Measurements from ENCODE around the gene RPTOR. TPM values are rescaled to one million over a fixed set of nuclear protein-coding genes. Genes with fewer than 3 reads are reported as not detected.

The RPTOR gene
- total RNA-seq, 4 donors from 2014 or later, result 47.6 to 56.9 (median 55.4) TPM

GRCh38 chr17:80546267-80546666 is 1.6 kb downstream of the RPTOR start:
- in situ Hi-C loops (cut with MboI; ENCODE audit: low sequenced_read_pairs in 4 of 4) (no loop called here), intact Hi-C loops (cut with DNase I; ENCODE audit: low total_unique reads) (loop anchor here (10.0 kb wide), 2 partner anchors 91 to 249 kb away; no protein-coding TSS in a partner anchor)
- peak overlapping the region in 3 of 4 donors; percentile 25 to 86 (median 85) for H3K27ac ChIP-seq
- peak overlapping the region; percentile 72 to 98 (median 96) for H3K4me3 ChIP-seq
- DNase-seq, result no peak
- TF ChIP-seq CTCF (IDR thresholded peaks at IDR 0.05 in 4 of 5, conservative IDR thresholded peaks at IDR 0.05 in 1 of 5) (no peak), POLR2A (IDR thresholded peaks at IDR 0.05) (no peak)
- H3K9me3 ChIP-seq, result no peaks in the 10 kb centered on the region
- no peaks in the 10 kb centered on the region for H3K36me3 ChIP-seq
- ATAC-seq, result no peak
- H3K27me3 ChIP-seq, result no peaks in the 10 kb centered on the region
- peaks cover 25 to 40% of the 10 kb centered on the region in 2 donors for H3K4me1 ChIP-seq

- no peak overlapping the region for H3K4me3 ChIP-seq
- peaks cover 16 to 29% of the 10 kb centered on the region in 2 donors for H3K4me1 ChIP-seq
- intact Hi-C loops (cut with DNase I; ENCODE audit: low total_unique reads), result no loop called here
- no peaks in the 10 kb centered on the region for H3K9me3 ChIP-seq
- no peaks in the 10 kb centered on the region for H3K27me3 ChIP-seq
- DNase-seq (no peak), ATAC-seq (no peak)
- TF ChIP-seq POLR2A (IDR thresholded peaks at IDR 0.05) (no peak), CTCF (IDR thresholded peaks at IDR 0.05 in 4 of 5, conservative IDR thresholded peaks at IDR 0.05 in 1 of 5) (no peak)
- H3K27ac ChIP-seq, result no peak overlapping the region
- no peaks in the 10 kb centered on the region for H3K36me3 ChIP-seq
- in situ Hi-C loops (cut with MboI; ENCODE audit: low sequenced_read_pairs in 4 of 4), result no loop called here
These were observed 7.9 kb downstream of the RPTOR start for GRCh38 chr17:80552523-80552922.

- Histone ChIP-seq H3K4me1 (peaks cover 19 to 22% of the 10 kb centered on the region in 2 donors), H3K27me3 (no peaks in the 10 kb centered on the region), H3K9me3 (no peaks in the 10 kb centered on the region), H3K36me3 (no peaks in the 10 kb centered on the region), H3K27ac (no peak overlapping the region), H3K4me3 (no peak overlapping the region)
- no peak for ATAC-seq
- in situ Hi-C loops (cut with MboI; ENCODE audit: low sequenced_read_pairs in 4 of 4) (no loop called here), intact Hi-C loops (cut with DNase I; ENCODE audit: low total_unique reads) (no loop called here)
- TF ChIP-seq POLR2A (IDR thresholded peaks at IDR 0.05) (no peak), CTCF (IDR thresholded peaks at IDR 0.05 in 4 of 5, conservative IDR thresholded peaks at IDR 0.05 in 1 of 5) (no peak)
- no peak for DNase-seq
These were observed 10.6 kb downstream of the RPTOR start for GRCh38 chr17:80555266-80555665.

GRCh38 chr17:80558046-80558445 is 13.4 kb downstream of the RPTOR start:
- H3K36me3 ChIP-seq, result no peaks in the 10 kb centered on the region
- no peaks in the 10 kb centered on the region for H3K27me3 ChIP-seq
- no peaks in the 10 kb centered on the region for H3K9me3 ChIP-seq
- DNase-seq, result no peak
- no peak overlapping the region for H3K4me3 ChIP-seq
- TF ChIP-seq POLR2A (IDR thresholded peaks at IDR 0.05) (no peak), CTCF (IDR thresholded peaks at IDR 0.05 in 4 of 5, conservative IDR thresholded peaks at IDR 0.05 in 1 of 5) (no peak)
- intact Hi-C loops (cut with DNase I; ENCODE audit: low total_unique reads), result no loop called here
- no peak for ATAC-seq
- H3K27ac ChIP-seq, result no peak overlapping the region
- in situ Hi-C loops (cut with MboI; ENCODE audit: low sequenced_read_pairs in 4 of 4), result no loop called here
- peaks cover 14 to 18% of the 10 kb centered on the region in 2 donors for H3K4me1 ChIP-seq

- no peaks in the 10 kb centered on the region for H3K9me3 ChIP-seq
- ATAC-seq, result peak in 1 of 2 donors; percentile 33
- intact Hi-C loops (cut with DNase I; ENCODE audit: low total_unique reads), result no loop called here
- DNase-seq, result no peak
- peaks cover 8 to 12% of the 10 kb centered on the region in 2 donors for H3K4me1 ChIP-seq
- H3K36me3 ChIP-seq, result no peaks in the 10 kb centered on the region
- H3K27me3 ChIP-seq, result no peaks in the 10 kb centered on the region
- H3K27ac ChIP-seq, result no peak overlapping the region
- TF ChIP-seq CTCF (IDR thresholded peaks at IDR 0.05 in 4 of 5, conservative IDR thresholded peaks at IDR 0.05 in 1 of 5) (no peak), POLR2A (IDR thresholded peaks at IDR 0.05) (no peak)
- in situ Hi-C loops (cut with MboI; ENCODE audit: low sequenced_read_pairs in 4 of 4), result no loop called here
- H3K4me3 ChIP-seq, result no peak overlapping the region
These were observed 15.2 kb downstream of the RPTOR start for GRCh38 chr17:80559825-80560251.

Measured in gastrocnemius medialis (tissue), 4 donors.